ENCODE results near the gene OR4F6.

OR4F6 gene

DNA sequence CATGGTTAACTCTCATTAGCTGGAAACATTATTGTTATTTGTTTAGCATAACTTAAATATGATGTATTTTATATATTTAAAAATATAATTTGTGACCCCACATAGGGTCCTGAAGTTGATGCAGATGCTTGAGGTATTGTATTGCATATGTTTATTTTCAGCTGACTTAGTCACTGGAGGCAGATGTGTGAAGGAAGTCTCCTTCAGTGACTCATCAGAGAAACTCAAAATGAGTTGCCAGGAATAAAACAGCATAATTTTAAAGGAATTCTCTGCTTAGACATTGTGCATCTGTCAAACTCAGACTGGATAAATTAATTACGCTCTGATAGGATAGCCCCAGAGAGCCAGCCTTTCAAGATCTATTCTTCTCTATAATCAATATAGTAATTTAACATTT, 7.9 kb upstream of the OR4F6 start:
- no peak overlapping the region for H3K4me3 ChIP-seq (ENCODE audit: low read depth, low read length)
- no peaks in the 10 kb centered on the region for H3K27me3 ChIP-seq (replicated peaks)
- peak; percentile 28 for DNase-seq
- no peaks in the 10 kb centered on the region for H3K36me3 ChIP-seq (replicated peaks)
- TF ChIP-seq, protein P1, sequence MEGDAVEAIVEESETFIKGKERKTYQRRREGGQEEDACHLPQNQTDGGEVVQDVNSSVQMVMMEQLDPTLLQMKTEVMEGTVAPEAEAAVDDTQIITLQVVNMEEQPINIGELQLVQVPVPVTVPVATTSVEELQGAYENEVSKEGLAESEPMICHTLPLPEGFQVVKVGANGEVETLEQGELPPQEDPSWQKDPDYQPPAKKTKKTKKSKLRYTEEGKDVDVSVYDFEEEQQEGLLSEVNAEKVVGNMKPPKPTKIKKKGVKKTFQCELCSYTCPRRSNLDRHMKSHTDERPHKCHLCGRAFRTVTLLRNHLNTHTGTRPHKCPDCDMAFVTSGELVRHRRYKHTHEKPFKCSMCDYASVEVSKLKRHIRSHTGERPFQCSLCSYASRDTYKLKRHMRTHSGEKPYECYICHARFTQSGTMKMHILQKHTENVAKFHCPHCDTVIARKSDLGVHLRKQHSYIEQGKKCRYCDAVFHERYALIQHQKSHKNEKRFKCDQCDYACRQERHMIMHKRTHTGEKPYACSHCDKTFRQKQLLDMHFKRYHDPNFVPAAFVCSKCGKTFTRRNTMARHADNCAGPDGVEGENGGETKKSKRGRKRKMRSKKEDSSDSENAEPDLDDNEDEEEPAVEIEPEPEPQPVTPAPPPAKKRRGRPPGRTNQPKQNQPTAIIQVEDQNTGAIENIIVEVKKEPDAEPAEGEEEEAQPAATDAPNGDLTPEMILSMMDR (IDR thresholded peaks at IDR 0.05; ENCODE audit: low read depth, low read length, missing control alignments), result no peak
- in situ Hi-C loops (cut with HindIII; ENCODE audit: low pct_ligation_motif_present, low sequenced_read_pairs), result no loop called here
- H3K27ac ChIP-seq, result no peak overlapping the region

DNA sequence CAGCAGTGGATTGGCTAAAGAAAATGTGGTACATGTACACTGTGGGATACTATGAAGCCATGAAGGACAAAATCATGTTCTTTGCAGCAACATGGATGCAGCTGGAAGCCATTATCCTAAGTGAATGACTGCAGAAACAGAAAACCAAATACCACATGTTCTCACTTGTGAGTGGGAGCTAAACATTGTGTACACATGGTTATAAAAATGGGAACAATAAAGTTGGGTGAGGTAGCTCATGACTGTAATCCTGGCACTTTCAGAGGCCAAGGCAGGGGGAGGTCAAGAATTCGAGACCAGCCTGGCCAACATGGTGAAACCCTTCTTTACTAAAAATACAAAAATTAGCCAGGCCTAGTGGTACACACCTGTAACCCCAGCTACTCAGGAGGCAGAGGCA, 3.6 kb upstream of the OR4F6 start:
- in situ Hi-C loops (cut with HindIII; ENCODE audit: low pct_ligation_motif_present, low sequenced_read_pairs), result no loop called here
- no peak overlapping the region for H3K4me3 ChIP-seq (ENCODE audit: low read depth, low read length)
- H3K27ac ChIP-seq, result no peak overlapping the region
- DNase-seq, result no peak
- TF ChIP-seq, protein P1 (IDR thresholded peaks at IDR 0.05; ENCODE audit: low read depth, low read length, missing control alignments), result no peak
- H3K27me3 ChIP-seq (replicated peaks), result no peaks in the 10 kb centered on the region
- H3K36me3 ChIP-seq (replicated peaks), result no peaks in the 10 kb centered on the region

DNA sequence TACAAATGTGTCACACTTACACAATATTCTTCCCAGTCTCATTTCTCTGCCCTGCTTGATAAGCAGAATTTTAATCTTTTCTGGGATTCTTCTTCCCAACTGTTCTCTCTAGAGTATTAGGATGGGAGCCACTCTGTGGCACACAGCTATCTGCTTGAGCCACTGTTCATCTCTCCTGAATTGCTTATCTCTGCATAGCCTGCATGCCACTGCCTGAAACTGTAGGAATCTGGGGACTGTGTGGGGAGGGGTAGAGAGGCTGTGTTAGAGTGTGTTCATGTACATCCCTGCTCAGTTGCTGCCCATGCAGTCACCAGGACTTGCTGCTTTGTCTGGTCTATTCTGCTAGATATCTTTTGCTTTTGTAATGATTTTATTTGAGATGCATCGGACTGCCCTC, 2.3 kb upstream of the OR4F6 start:
- DNase-seq, result no peak
- in situ Hi-C loops (cut with HindIII; ENCODE audit: low pct_ligation_motif_present, low sequenced_read_pairs), result no loop called here
- Histone ChIP-seq H3K4me3 (ENCODE audit: low read depth, low read length) (no peak overlapping the region), H3K36me3 (replicated peaks) (no peaks in the 10 kb centered on the region), H3K27ac (no peak overlapping the region), H3K27me3 (replicated peaks) (no peaks in the 10 kb centered on the region)
- TF ChIP-seq, protein P1 (IDR thresholded peaks at IDR 0.05; ENCODE audit: low read depth, low read length, missing control alignments), result no peak

DNA sequence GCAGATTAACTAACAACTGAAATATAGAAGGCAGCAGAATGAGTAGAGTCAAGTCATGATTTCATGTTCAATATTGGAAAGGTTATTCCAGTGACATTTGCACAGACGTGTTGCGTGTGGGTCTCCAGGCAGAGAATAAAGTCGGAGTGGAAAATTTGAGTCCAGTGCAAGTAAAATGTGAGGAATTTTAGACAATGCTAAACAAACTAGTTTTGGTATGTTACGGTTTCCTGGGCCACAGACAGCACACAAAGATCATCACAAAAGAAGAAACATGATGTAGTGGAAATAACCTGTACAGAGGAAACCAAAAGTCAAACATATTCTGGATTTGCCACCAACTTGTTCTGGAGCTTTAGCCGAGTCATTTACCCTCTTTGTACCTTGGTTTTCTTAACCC, 367 bp downstream of the OR4F6 start:
- in situ Hi-C loops (cut with HindIII; ENCODE audit: low pct_ligation_motif_present, low sequenced_read_pairs), result no loop called here
- no peak for DNase-seq
- H3K27ac ChIP-seq, result no peak overlapping the region
- no peaks in the 10 kb centered on the region for H3K27me3 ChIP-seq (replicated peaks)
- TF ChIP-seq, protein P1 (IDR thresholded peaks at IDR 0.05; ENCODE audit: low read depth, low read length, missing control alignments), result no peak
- H3K4me3 ChIP-seq (ENCODE audit: low read depth, low read length), result no peak overlapping the region
- no peaks in the 10 kb centered on the region for H3K36me3 ChIP-seq (replicated peaks)

GRCh38 chr15:101804375-101804774, 1.1 kb downstream of the OR4F6 start:
- no peak for DNase-seq
- H3K36me3 ChIP-seq (replicated peaks), result no peaks in the 10 kb centered on the region
- no peaks in the 10 kb centered on the region for H3K27me3 ChIP-seq (replicated peaks)
- in situ Hi-C loops (cut with HindIII; ENCODE audit: low pct_ligation_motif_present, low sequenced_read_pairs), result no loop called here
- no peak overlapping the region for H3K4me3 ChIP-seq (ENCODE audit: low read depth, low read length)
- TF ChIP-seq, protein P1 (IDR thresholded peaks at IDR 0.05; ENCODE audit: low read depth, low read length, missing control alignments), result no peak
- H3K27ac ChIP-seq, result no peak overlapping the region

DNA sequence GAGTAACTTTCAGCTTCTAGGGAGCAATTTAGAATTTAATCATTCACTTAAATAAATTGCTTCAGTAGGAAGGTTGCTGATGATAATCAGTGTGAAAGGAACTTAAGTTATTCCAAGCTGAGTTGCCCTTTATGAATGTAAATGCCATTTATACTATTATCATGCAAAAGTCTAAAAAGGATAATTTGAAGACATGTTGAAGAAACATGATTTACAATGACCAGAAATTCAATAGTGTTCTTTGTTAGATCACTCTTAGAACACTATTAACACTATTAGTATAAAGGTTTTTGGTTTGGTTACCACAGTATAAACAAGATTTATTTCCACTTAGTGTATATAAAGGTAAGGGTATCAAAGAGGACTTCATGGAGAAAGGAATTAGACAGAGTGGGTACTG, 1.6 kb downstream of the OR4F6 start:
- no peak for DNase-seq
- TF ChIP-seq, protein P1 (IDR thresholded peaks at IDR 0.05; ENCODE audit: low read depth, low read length, missing control alignments), result no peak
- H3K27ac ChIP-seq, result no peak overlapping the region
- H3K27me3 ChIP-seq (replicated peaks), result no peaks in the 10 kb centered on the region
- H3K36me3 ChIP-seq (replicated peaks), result no peaks in the 10 kb centered on the region
- in situ Hi-C loops (cut with HindIII; ENCODE audit: low pct_ligation_motif_present, low sequenced_read_pairs), result no loop called here
- H3K4me3 ChIP-seq (ENCODE audit: low read depth, low read length), result no peak overlapping the region
